ENCODE measurements around the gene CD99.

Gene CD99

DNA sequence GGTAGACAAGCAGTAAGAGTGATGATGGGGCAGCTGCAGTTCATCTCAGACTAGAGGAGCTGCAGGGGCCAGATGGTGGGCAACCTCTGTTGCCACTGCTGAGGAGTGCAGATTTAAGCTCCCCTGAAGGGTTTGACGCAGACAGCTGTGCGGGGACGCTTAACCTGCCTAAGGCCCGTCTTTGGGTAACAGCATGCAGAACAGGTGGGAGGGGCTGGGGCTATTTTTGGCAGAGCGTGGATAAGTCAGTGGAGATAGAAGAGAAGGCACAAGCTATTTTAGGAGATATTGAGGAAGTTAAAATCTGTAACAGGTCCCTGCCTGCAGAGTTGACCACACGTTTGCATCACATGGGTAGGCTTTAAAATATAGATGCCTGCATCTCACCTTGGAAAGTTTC, 10.5 kb downstream of the CD99 start:
- DNase-seq (ENCODE audit: low read depth), result no peak

DNA sequence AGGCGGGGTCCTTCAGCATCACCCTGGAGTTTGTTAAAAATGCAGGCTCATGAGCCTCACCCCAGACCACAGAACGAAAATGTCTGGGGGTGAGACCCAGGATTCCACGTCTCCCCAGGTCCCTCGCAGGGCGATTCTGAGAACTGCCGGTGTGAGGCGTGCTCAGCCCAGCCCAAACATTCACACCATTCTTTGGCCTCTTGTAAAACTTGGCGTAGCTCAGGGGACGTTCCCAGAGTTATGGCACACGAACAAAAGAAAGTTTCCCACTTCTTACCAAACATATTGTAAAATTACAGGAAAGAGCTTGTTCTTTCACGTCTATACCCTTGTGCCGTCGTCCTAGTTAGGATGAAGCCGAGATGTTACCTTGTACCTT, 12.9 kb downstream of the CD99 start:
- no peak overlapping the region for H3K4me3 ChIP-seq (ENCODE audit: control insufficient read depth, low read depth, low read length)
- TF ChIP-seq, protein P1, sequence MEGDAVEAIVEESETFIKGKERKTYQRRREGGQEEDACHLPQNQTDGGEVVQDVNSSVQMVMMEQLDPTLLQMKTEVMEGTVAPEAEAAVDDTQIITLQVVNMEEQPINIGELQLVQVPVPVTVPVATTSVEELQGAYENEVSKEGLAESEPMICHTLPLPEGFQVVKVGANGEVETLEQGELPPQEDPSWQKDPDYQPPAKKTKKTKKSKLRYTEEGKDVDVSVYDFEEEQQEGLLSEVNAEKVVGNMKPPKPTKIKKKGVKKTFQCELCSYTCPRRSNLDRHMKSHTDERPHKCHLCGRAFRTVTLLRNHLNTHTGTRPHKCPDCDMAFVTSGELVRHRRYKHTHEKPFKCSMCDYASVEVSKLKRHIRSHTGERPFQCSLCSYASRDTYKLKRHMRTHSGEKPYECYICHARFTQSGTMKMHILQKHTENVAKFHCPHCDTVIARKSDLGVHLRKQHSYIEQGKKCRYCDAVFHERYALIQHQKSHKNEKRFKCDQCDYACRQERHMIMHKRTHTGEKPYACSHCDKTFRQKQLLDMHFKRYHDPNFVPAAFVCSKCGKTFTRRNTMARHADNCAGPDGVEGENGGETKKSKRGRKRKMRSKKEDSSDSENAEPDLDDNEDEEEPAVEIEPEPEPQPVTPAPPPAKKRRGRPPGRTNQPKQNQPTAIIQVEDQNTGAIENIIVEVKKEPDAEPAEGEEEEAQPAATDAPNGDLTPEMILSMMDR (IDR thresholded peaks at IDR 0.05; ENCODE audit: control insufficient read depth, insufficient read depth, low read depth, low read length, missing control alignments), result peak; percentile 37

More for the DNA sequence above, 10.5 kb downstream of the CD99 start:
- H3K4me3 ChIP-seq (ENCODE audit: control insufficient read depth, low read depth, low read length), result no peak overlapping the region
- TF ChIP-seq, protein P1 (IDR thresholded peaks at IDR 0.05; ENCODE audit: control insufficient read depth, insufficient read depth, low read depth, low read length, missing control alignments), result no peak

GRCh38 chrX:2705046-2705832, 14.1 kb downstream of the CD99 start:
- DNase-seq (ENCODE audit: low read depth), result no peak
- TF ChIP-seq, protein P1 (IDR thresholded peaks at IDR 0.05; ENCODE audit: control insufficient read depth, insufficient read depth, low read depth, low read length, missing control alignments), result no peak
- no peak overlapping the region for H3K4me3 ChIP-seq (ENCODE audit: control insufficient read depth, low read depth, low read length)

More for the DNA sequence above, 12.9 kb downstream of the CD99 start:
- DNase-seq (ENCODE audit: low read depth), result no peak

DNA sequence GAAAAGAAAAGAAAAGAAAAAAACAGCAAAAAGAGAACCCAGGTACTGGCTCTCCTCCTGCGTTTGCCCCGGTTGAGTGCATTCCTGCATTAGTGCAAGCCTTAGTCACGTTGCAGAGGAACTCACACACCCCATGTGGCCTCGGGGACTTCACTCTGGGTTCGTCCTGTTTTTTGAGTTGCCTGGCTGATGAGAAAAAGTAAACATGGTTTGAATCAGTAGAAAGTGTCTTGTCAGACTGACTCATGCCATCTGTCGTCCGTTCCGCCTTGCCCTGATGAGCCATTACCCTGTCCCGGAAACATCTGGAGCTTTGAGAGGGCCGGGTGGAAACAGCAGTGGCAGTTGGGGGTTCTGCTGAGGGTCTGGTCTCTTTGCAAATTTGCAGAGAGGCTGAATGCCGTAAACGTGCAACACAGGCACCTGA, 16.3 kb downstream of the CD99 start:
- no peak for DNase-seq (ENCODE audit: low read depth)
- TF ChIP-seq, protein P1 (IDR thresholded peaks at IDR 0.05; ENCODE audit: control insufficient read depth, insufficient read depth, low read depth, low read length, missing control alignments), result no peak
- no peak overlapping the region for H3K4me3 ChIP-seq (ENCODE audit: control insufficient read depth, low read depth, low read length)

GRCh38 chrX:2708021-2708420, 16.9 kb downstream of the CD99 start:
- H3K4me3 ChIP-seq (ENCODE audit: control insufficient read depth, low read depth, low read length), result no peak overlapping the region
- TF ChIP-seq, protein P1 (IDR thresholded peaks at IDR 0.05; ENCODE audit: control insufficient read depth, insufficient read depth, low read depth, low read length, missing control alignments), result no peak
- DNase-seq (ENCODE audit: low read depth), result no peak

GRCh38 chrX:2708592-2709188, 17.6 kb downstream of the CD99 start:
- no peak for DNase-seq (ENCODE audit: low read depth)
- TF ChIP-seq, protein P1 (IDR thresholded peaks at IDR 0.05; ENCODE audit: control insufficient read depth, insufficient read depth, low read depth, low read length, missing control alignments), result no peak
- H3K4me3 ChIP-seq (ENCODE audit: control insufficient read depth, low read depth, low read length), result no peak overlapping the region
